ENCODE measurements around the gene DYRK1A.

Gene DYRK1A

DNA sequence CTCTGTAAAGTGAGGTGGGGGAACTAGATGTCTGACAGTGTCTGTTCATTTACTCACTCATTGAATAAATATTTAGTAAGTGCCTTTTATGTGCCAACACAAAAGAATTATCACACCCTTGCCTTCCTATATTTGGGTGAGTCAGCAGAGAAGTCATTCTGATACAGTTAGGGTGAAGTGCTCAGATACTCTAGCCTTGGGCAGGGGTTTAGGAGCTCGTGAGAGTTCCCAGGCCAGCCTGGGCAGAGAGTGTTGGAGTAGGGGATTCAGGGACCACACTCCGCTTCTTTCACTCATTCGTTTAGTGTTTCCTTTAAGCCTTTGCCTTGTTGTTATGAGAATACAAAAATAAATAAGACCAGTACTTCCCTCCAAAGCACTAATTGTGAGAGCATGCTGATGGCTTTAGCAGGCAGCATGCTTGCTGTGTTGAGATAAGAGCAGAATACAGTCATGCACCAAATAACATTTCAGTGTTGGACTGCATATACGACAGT, 83.9 kb downstream of the DYRK1A start:
- DNase-seq = peak; percentile 64

DNA sequence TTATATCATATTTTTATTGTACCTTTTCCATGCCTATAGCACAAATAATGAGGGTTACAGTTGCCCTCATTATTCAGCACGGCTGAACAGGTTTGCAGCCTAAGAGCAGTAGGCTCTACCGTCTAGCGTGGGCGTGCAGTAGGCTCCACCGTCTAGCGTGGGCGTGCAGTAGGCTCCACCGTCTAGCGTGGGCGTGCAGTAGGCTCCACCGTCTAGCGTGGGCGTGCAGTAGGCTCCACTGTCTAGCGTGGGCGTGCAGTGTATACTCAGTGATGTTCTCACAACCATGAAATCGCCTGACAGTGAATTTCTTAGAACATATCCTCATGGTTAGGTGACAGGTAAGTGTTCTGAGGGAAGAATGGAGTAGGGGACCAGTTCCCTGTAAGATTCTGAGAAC, 84.9 kb downstream of the DYRK1A start:
- no peak for DNase-seq

DNA sequence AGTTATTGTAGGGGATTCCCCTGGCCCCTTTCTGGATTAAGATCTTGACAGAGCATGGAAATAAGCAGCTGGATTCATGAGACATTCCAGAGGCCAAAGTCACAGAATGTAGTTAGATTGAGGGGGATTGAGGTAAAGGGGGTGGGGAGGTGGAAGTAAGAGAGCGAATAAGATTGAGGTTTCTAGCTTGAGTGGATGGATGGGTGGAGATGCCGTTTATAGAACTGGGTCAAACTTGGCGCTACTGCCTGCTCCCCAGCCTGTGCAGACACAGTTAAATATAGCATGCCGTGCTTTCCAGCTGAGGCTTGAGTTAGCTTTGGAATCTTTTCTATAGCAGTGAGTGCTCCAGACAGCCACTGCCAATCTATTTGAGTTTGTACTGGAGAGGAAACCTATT, 85.7 kb downstream of the DYRK1A start:
- DNase-seq = peak; percentile 95

DNA sequence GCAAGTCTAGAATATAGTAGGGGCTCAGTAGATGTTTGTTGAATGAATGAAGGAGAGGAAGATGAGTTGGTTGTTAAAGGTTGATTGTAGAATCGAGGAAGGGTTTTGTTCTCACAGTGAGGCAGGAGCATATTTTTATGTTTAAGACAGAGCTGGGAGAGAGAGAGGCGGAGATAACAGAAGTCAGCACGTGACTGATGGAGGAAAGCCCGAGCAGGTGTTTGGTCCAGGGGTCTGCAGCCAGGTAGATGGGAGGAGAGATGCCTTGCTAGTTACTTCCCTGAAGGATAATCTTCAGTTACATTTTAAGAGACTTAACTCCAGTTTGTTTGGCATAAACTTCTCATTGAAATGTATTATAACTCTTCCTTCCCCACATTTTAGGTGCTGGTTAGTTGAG, 86.8 kb downstream of the DYRK1A start:
- DNase-seq = no peak

DNA sequence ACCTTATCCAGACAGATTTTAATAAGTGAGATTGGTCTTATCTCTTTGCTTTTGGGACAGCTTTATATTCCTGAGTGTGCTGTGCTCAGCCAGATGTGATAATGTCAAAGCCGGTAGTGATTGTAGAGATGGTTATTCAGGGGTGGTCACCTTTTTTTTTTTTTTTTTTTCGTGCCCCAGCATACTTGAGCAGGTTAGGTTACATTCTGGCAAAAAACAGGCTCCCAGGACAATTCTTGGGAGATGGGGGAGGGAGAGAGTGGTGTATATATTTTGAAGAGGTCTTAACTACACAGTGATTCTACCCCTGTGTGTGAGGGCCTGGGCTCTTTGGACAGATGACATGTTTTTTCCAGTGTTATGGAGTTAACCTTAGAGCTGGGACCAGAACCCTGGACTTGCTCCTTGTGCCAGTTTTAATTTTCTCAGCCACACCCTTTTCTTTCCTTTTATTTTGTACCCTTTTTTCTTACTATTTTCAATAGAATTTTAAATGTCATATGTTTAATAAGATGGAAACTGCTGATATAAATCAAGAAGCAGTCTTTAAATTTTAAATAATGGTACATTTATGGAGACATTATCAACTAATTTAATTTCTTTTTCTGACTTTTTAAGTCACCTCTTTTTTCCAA, 88.4 kb downstream of the DYRK1A start:
- DNase-seq = no peak

DNA sequence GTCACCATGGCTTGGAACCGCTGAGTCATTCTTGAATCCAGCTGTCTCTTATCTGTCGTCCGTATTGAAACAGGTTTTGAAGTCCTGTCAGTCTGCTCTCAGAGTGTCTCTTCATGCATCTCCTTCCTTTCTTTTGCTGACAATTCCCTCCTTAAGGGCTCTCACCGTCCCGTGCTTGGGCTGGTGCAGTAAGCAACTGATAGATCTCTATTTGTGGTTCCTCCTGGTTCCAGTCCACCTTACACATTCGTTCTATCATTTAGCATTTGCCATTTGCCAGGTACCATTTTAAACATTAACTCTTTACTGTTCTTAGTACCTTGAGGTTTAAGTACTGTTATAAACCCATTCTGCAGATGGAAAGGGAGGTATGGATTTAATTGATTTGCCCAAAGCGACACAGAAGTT, 88.9 kb downstream of the DYRK1A start:
- no peak for DNase-seq

- DNase-seq = no peak
Observed at GRCh38 chr21:37458669-37459276, 92.2 kb downstream of the DYRK1A start.

GRCh38 chr21:37459575-37459974, 93.0 kb downstream of the DYRK1A start:
- peak; percentile 68 for DNase-seq

- no peak for DNase-seq
Observed at GRCh38 chr21:37460196-37460595, 93.6 kb downstream of the DYRK1A start.

GRCh38 chr21:37461479-37461878, 94.9 kb downstream of the DYRK1A start:
- DNase-seq = peak; percentile 30

- no peak for DNase-seq
Observed at GRCh38 chr21:37462087-37462861, 95.7 kb downstream of the DYRK1A start.

DNA sequence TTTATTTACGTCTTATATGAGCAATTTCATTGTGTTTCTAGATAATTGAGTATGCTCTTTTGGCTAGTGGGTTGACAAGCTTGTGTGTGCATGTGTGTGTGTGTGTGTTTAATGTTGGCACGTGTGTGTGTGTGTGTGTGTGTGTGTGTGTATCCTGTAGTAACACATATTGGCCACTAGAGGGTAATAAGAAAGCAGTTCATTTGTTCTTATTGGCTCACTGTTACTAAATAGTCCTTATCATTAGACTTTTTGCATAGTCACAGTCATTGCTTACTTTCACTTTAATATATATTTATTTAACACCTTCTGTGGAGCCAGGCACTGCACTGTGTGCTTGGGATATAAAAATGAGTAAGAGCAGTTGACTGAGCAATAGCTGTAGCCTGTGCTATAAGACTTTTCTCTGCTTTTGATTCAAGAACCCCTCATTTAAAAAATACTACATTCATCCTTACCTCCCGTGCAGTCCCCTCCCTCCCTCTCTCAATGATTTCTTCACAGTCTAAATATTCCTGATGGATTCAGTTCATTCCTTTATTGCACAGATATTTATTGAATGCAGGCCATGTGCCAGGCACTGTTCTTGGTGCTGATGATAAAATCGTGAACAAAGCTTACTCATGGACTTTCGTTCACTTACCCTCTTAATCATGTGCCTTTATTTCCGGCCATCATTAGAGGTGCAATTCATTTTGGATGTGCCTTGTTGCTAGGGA, 96.7 kb downstream of the DYRK1A start:
- peak; percentile 63 for DNase-seq

GRCh38 chr21:37467082-37467481, 100.5 kb downstream of the DYRK1A start:
- DNase-seq = no peak

- no peak for DNase-seq
Observed at GRCh38 chr21:37468909-37469308, 102.3 kb downstream of the DYRK1A start.

GRCh38 chr21:37469441-37469840, 102.9 kb downstream of the DYRK1A start:
- DNase-seq = no peak

- DNase-seq = no peak
Observed at GRCh38 chr21:37472581-37472980, 106.0 kb downstream of the DYRK1A start.

- DNase-seq = no peak
Observed at GRCh38 chr21:37473491-37473890, 106.9 kb downstream of the DYRK1A start.

GRCh38 chr21:37474342-37474741, 107.8 kb downstream of the DYRK1A start:
- no peak for DNase-seq

GRCh38 chr21:37475186-37475868, 108.8 kb downstream of the DYRK1A start:
- no peak for DNase-seq

DNA sequence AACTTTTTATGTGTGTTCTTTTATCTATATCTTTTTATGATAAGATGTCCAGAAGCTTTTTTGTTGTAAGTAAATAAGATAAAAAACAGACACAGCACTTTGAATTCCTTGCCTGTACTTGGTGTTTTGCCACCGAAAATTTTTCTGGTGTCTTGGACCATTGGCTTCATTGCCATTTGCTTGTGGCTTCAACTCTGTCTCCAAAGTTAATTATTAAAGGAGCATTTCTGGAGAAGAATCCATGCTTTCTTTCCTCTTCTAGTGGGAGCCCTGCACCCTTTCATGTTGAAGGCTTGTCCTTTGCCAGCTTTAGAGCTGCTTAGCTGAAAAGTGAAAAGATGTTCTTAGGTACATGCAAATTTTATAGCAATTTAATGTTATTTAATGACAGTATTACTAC, 112.2 kb downstream of the DYRK1A start:
- no peak for DNase-seq

GRCh38 chr21:37483776-37484175, 117.2 kb downstream of the DYRK1A start:
- DNase-seq = no peak

All from fibroblast of skin of right biceps (primary cell).